KMS-11 (cell line): ENCODE measurements around the gene PFDN1.
A peak's percentile ranks its signal among the peaks of the same experiment; 100 is the strongest.

Experiments
- H2AFZ ChIP-seq: fragments of 200-600 bp; sonication (generic); 2 replicates; pipeline ENCODE4 v1.6.1; 2016; ENCODE audit warnings: antibody characterized with exemption, mixed run types, low read depth
- H3K27ac ChIP-seq: fragments of 200-600 bp; sonication (generic); 2 replicates; pipeline ENCODE4 v1.6.1; 2016; ENCODE audit warnings: mild to moderate bottlenecking, mixed run types
- H3K27me3 ChIP-seq: fragments of 200-600 bp; sonication (generic); 2 replicates; pipeline ENCODE4 v1.6.1; 2017; ENCODE audit warnings: mild to moderate bottlenecking, low read depth, mixed run types, moderate library complexity; ENCODE audit not compliant: insufficient read depth
- H3K36me3 ChIP-seq: fragments of 200-600 bp; sonication (generic); 2 replicates; pipeline ENCODE4 v1.6.1; 2017; ENCODE audit warnings: mild to moderate bottlenecking, mixed run types; ENCODE audit not compliant: insufficient read depth
- H3K4me1 ChIP-seq: fragments of 200-600 bp; sonication (generic); 2 replicates; pipeline ENCODE4 v1.6.1; 2016; ENCODE audit warnings: mild to moderate bottlenecking, low read depth, mixed run types; ENCODE audit not compliant: poor library complexity, severe bottlenecking
- H3K4me2 ChIP-seq: fragments of 200-600 bp; sonication (generic); 2 replicates; pipeline ENCODE4 v1.7.0; 2016; ENCODE audit warnings: mild to moderate bottlenecking, mixed run types
- H3K4me3 ChIP-seq: fragments of 200-600 bp; sonication (generic); IDR thresholded peaks from 2 replicates; pipeline ENCODE4 v1.6.1; 2017; ENCODE audit warnings: low read depth, low read length, mixed read lengths; ENCODE audit not compliant: insufficient read depth
- H3K79me2 ChIP-seq: fragments of 200-600 bp; sonication (generic); 2 replicates; pipeline ENCODE4 v1.6.1; 2016; ENCODE audit warnings: low read depth, mixed run types; ENCODE audit not compliant: insufficient read depth
- H3K9ac ChIP-seq: fragments of 200-600 bp; sonication (generic); 2 replicates; pipeline ENCODE4 v1.6.1; 2016; ENCODE audit warnings: mild to moderate bottlenecking, mixed run types
- H4K20me1 ChIP-seq: fragments of 200-600 bp; sonication (generic); 2 replicates; pipeline ENCODE4 v1.6.1; 2016; ENCODE audit warnings: mild to moderate bottlenecking, mixed run types; ENCODE audit not compliant: insufficient read depth
- TF ChIP-seq, protein P1 (sequence below): fragments of 200-600 bp; sonication (generic); conservative IDR thresholded peaks from 2 replicates; pipeline ENCODE4 v1.6.1; 2017; ENCODE audit warnings: low read depth, mild to moderate bottlenecking, antibody characterized with exemption, low read length, moderate library complexity, mixed read lengths

Gene PFDN1

DNA sequence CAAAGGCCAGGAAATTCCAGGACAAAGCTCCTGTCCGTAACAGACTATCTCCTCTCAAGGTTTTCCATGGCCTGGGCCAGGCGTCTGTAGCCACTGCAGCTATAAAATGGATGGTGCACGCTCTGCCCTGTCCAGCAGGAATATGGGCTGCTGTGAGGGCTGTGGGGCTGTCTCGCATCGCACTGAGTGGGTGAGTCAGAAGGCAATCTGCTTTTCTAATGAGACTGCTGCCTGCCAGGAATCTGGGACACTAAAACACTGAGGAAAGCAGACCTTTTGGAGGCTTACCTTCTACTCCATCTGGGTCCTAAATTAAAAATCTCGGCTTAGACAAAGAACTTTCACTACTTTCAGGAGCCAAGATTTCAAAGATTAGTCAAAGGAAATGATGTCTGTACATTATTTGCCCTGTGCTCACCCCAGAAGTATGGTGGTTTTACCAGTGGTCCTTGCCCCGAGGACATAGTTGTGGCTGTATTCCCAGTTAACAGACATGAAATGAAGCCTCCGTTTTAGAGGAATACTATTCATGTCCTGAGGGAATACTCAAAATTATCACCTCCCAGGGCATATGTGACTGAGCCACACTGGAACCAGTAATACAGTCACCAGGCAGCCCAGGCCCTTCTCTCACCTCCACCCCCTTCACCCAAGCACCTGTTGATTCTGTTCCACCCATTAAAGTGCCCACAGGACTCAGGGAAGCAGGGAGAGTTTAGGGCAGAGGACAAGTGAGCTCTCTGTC lies 56.4 kb downstream of the PFDN1 start:
- no peaks in the 10 kb centered on the region for H3K27me3 ChIP-seq
- H3K4me3 ChIP-seq, result no peak overlapping the region
- no peaks in the 10 kb centered on the region for H3K79me2 ChIP-seq
- peaks cover 20% of the 10 kb centered on the region for H3K4me1 ChIP-seq
- no peak overlapping the region for H3K9ac ChIP-seq
- H4K20me1 ChIP-seq, result no peaks in the 10 kb centered on the region
- no peak overlapping the region for H2AFZ ChIP-seq
- no peak overlapping the region for H3K27ac ChIP-seq
- TF ChIP-seq, protein P1, sequence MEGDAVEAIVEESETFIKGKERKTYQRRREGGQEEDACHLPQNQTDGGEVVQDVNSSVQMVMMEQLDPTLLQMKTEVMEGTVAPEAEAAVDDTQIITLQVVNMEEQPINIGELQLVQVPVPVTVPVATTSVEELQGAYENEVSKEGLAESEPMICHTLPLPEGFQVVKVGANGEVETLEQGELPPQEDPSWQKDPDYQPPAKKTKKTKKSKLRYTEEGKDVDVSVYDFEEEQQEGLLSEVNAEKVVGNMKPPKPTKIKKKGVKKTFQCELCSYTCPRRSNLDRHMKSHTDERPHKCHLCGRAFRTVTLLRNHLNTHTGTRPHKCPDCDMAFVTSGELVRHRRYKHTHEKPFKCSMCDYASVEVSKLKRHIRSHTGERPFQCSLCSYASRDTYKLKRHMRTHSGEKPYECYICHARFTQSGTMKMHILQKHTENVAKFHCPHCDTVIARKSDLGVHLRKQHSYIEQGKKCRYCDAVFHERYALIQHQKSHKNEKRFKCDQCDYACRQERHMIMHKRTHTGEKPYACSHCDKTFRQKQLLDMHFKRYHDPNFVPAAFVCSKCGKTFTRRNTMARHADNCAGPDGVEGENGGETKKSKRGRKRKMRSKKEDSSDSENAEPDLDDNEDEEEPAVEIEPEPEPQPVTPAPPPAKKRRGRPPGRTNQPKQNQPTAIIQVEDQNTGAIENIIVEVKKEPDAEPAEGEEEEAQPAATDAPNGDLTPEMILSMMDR, result no peak
- H3K36me3 ChIP-seq, result no peaks in the 10 kb centered on the region
- no peak overlapping the region for H3K4me2 ChIP-seq

DNA sequence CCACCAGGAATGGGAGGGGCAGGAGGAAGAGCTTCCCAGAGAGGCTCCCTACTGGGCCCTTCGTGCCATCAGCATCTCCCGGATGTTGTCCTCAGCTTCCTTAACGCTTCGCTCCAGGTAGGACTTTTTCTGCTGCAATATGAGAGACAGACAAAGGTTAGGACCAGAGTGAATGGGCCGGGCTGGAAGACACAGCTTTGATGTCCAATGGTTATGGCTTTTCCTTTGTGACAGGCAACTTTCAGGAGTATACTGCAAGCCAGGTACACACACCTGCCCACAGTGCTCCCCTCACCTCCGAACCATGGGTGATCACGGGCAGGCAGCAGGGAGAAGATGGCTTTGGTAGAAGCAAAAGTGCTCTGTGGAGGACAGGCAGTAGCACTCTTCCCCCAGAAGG lies 57.0 kb downstream of the PFDN1 start:
- no peak overlapping the region for H3K4me3 ChIP-seq
- no peak overlapping the region for H2AFZ ChIP-seq
- no peaks in the 10 kb centered on the region for H4K20me1 ChIP-seq
- no peaks in the 10 kb centered on the region for H3K79me2 ChIP-seq
- H3K4me2 ChIP-seq, result no peak overlapping the region
- H3K4me1 ChIP-seq, result peaks cover 14% of the 10 kb centered on the region
- no peak overlapping the region for H3K27ac ChIP-seq
- TF ChIP-seq, protein P1, result no peak
- H3K27me3 ChIP-seq, result no peaks in the 10 kb centered on the region
- no peaks in the 10 kb centered on the region for H3K36me3 ChIP-seq
- no peak overlapping the region for H3K9ac ChIP-seq

DNA sequence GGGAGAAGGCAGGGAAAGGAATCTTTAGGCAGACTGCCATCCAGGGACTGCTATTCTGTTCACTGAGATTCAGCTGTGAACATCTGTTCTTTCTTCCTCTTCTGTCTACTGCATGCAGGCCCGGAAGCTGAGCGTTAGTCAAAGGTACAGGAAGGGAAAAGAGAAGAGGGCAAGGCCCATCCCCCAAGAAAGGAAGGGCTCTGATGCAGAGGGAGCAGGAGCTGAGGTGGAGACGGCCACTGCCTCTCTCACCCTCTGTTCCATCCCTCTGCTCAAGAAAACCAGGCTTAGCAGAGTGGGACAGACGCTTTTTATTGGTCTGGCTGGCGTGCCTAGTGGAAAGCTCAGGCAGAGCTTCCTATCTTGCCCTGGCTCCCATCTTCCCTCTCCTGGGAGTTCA lies 57.6 kb downstream of the PFDN1 start:
- no peaks in the 10 kb centered on the region for H3K36me3 ChIP-seq

DNA sequence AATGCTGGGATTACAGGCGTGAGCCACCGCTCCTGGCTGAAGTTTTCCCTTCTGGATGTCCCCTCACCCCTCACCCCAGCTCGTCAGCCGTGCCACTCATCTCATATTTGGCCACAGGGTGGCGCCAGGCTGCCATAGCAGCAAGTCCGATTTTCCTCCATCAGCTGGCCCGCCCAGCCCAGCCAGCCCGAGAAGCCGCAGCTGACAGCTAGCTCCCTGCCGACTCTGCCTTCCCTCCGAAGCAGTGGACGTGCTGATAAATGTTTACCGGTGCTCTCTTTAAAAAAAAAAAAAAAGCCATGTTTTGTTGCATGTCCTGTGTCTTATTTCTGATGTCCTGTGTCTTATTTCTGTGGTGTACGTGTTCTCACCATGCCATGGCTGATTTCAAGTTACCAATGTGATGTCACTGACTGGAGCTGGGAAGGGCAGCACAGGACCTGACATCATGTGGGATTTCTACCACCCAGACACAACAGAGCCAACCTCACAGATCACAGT lies 58.3 kb downstream of the PFDN1 start:
- Histone ChIP-seq H3K36me3 (no peaks in the 10 kb centered on the region), H4K20me1 (no peaks in the 10 kb centered on the region), H3K4me1 (peaks cover 3% of the 10 kb centered on the region), H3K9ac (no peak overlapping the region), H3K27ac (no peak overlapping the region), H3K27me3 (no peaks in the 10 kb centered on the region), H3K4me3 (no peak overlapping the region), H2AFZ (no peak overlapping the region), H3K4me2 (no peak overlapping the region), H3K79me2 (no peaks in the 10 kb centered on the region)
- TF ChIP-seq, protein P1, result peak; percentile 81

More for the DNA sequence above, 57.6 kb downstream of the PFDN1 start:
- H3K9ac ChIP-seq, result no peak overlapping the region
- H2AFZ ChIP-seq, result no peak overlapping the region
- TF ChIP-seq, protein P1, result no peak
- H3K79me2 ChIP-seq, result no peaks in the 10 kb centered on the region
- no peak overlapping the region for H3K4me3 ChIP-seq
- no peak overlapping the region for H3K27ac ChIP-seq
- no peaks in the 10 kb centered on the region for H4K20me1 ChIP-seq
- no peaks in the 10 kb centered on the region for H3K27me3 ChIP-seq
- H3K4me2 ChIP-seq, result no peak overlapping the region
- H3K4me1 ChIP-seq, result peaks cover 8% of the 10 kb centered on the region
